ENCODE results near the gene ZNF488.

The ZNF488 gene

GRCh38 chr10:47360419-47361040 is 23.6 kb downstream of the ZNF488 start:
- Histone ChIP-seq H3K36me3 (no peaks in the 10 kb centered on the region), H3K9me3 (no peaks in the 10 kb centered on the region), H3K27ac (no peak overlapping the region), H3K27me3 (no peaks in the 10 kb centered on the region), H3K4me3 (no peak overlapping the region), H3K4me1 (peaks cover 0 to 5% (median 0%) of the 10 kb centered on the region in 4 donors)
- intact Hi-C loops (cut with DNase I; ENCODE audit: low total_unique reads) = no loop called here
- DNase-seq = peak in 1 of 2 donors; percentile 43
- TF ChIP-seq, protein P1, sequence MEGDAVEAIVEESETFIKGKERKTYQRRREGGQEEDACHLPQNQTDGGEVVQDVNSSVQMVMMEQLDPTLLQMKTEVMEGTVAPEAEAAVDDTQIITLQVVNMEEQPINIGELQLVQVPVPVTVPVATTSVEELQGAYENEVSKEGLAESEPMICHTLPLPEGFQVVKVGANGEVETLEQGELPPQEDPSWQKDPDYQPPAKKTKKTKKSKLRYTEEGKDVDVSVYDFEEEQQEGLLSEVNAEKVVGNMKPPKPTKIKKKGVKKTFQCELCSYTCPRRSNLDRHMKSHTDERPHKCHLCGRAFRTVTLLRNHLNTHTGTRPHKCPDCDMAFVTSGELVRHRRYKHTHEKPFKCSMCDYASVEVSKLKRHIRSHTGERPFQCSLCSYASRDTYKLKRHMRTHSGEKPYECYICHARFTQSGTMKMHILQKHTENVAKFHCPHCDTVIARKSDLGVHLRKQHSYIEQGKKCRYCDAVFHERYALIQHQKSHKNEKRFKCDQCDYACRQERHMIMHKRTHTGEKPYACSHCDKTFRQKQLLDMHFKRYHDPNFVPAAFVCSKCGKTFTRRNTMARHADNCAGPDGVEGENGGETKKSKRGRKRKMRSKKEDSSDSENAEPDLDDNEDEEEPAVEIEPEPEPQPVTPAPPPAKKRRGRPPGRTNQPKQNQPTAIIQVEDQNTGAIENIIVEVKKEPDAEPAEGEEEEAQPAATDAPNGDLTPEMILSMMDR (IDR thresholded peaks at IDR 0.05) = no peak

DNA sequence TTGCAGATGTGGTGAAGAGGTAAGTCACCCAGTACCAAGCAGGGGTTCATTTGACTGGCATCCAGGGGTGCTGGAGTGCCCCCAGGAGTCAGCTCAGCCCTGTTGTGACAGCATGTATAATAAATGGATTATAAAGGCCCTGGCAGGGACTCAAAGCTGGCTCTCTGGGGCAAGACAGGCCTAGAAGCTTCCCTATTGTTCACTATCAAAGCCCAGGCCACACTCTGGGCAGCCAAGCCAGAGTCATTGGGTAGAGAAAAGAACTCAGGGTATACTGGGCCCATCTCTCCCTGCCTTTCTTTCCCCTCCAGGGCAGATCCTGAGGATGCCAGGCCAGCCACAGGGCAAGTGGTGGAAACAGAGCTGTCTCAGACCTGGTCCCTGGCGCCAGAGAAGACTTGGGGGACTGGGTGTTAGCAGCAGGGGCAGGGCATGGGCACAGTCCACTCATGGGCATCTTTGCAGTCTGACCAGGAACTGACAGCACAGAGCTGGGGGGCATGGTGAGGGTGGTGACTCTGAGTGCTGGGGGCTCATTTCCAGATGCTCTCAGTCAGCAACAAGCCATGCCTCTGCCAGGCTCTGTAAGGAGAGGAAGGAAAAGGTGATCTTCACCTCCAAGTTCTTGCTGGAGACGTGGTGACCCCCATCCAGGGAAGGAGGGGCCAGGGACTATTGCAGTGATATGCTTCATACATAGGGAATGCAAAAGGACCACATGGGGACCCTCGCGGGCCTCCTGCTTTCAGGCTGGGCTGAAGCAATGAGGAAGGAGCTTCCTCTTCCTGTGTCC is 24.3 kb downstream of the ZNF488 start:
- Histone ChIP-seq H3K9me3 (no peaks in the 10 kb centered on the region), H3K27ac (no peak overlapping the region), H3K4me1 (peaks cover 0 to 5% (median 0%) of the 10 kb centered on the region in 4 donors), H3K27me3 (no peaks in the 10 kb centered on the region), H3K36me3 (no peaks in the 10 kb centered on the region), H3K4me3 (no peak overlapping the region)
- intact Hi-C loops (cut with DNase I; ENCODE audit: low total_unique reads) = no loop called here
- peak in 1 of 2 donors; percentile 35 for DNase-seq
- TF ChIP-seq, protein P1 (IDR thresholded peaks at IDR 0.05) = no peak

DNA sequence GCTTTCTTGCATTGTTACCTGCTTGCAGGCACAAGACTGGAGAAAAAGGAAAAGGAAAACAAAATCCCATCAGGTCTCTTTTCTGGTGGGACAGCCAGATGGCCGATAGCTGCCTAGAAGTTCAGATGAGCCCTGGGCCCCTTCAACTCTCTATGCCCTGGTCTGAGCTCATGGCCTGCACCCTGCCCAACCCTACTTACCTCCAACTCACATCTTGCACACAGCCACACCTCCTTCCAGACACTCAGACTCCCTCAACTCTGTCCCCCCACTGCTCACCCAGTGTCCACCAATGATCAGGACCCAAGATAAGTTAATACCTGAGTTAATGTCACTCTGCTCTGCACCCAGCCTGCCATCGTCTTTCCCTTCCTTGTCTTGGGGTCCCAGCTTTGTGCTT is 25.0 kb downstream of the ZNF488 start:
- H3K27ac ChIP-seq = no peak overlapping the region
- no peaks in the 10 kb centered on the region for H3K9me3 ChIP-seq
- peaks cover 0 to 5% (median 0%) of the 10 kb centered on the region in 4 donors for H3K4me1 ChIP-seq
- intact Hi-C loops (cut with DNase I; ENCODE audit: low total_unique reads) = no loop called here
- DNase-seq = peak in 1 of 2 donors; percentile 25
- TF ChIP-seq, protein P1 (IDR thresholded peaks at IDR 0.05) = no peak
- H3K4me3 ChIP-seq = no peak overlapping the region
- no peaks in the 10 kb centered on the region for H3K36me3 ChIP-seq
- no peaks in the 10 kb centered on the region for H3K27me3 ChIP-seq

DNA sequence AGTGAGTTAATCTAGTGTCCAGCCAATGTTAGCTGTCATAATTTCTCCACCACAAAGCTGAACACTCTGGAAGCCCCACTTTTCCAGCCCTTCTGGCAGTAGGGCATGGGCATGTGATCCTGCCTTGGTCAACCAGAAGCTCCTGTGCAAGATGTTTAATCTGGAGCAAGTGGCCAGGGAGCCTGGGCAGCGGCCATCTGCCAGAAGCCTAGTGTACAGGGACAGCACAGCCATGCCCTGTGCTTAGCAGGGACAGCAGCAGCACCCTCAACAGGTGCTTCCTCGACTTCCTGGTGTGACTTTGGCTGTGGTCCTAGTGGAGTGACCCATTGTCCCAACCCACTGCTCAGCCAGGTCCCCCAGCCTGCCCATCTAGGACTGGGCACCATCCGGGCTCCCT is 25.6 kb downstream of the ZNF488 start:
- no peaks in the 10 kb centered on the region for H3K27me3 ChIP-seq
- no peak overlapping the region for H3K27ac ChIP-seq
- intact Hi-C loops (cut with DNase I; ENCODE audit: low total_unique reads) = no loop called here
- no peaks in the 10 kb centered on the region for H3K36me3 ChIP-seq
- TF ChIP-seq, protein P1 (IDR thresholded peaks at IDR 0.05) = no peak
- no peaks in the 10 kb centered on the region for H3K9me3 ChIP-seq
- peak in 1 of 2 donors; percentile 11 for DNase-seq
- no peak overlapping the region for H3K4me3 ChIP-seq
- H3K4me1 ChIP-seq = peaks cover 0 to 5% (median 0%) of the 10 kb centered on the region in 4 donors

DNA sequence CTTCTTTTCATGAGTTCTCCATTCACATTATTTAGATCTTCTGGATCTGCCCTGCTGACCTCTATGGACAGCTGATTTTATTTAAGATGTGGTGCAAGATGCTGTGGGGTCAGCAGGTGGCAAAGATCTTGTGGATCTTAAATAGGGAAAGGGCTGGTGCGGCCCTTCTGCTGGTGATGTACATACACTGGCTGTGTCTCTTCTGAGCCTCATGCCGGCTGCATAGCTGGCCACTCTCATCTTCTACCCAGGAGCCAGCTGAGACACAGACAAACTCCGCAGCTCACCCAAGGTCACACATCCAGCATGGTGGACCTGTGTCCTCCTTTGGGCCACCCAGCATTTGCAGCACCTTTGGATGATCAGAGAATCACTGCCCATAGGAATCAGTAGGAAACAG is 26.2 kb downstream of the ZNF488 start:
- DNase-seq = peak in 1 of 2 donors; percentile 27
- TF ChIP-seq, protein P1 (IDR thresholded peaks at IDR 0.05) = no peak
- Histone ChIP-seq H3K27me3 (no peaks in the 10 kb centered on the region), H3K36me3 (no peaks in the 10 kb centered on the region), H3K4me3 (no peak overlapping the region), H3K4me1 (peaks cover 0 to 5% (median 0%) of the 10 kb centered on the region in 4 donors), H3K9me3 (no peaks in the 10 kb centered on the region), H3K27ac (no peak overlapping the region)
- intact Hi-C loops (cut with DNase I; ENCODE audit: low total_unique reads) = no loop called here
